ENCODE data around the gene TLCD2. TPM values are rescaled to one million over a fixed set of nuclear protein-coding genes. Genes with fewer than 3 reads are reported as not detected.

The TLCD2 gene
- total RNA-seq, 6 experiments from 2014 or later = 2.7 to 3.8 (median 3.2) TPM

- Mint-ChIP-seq H3K4me3 (peak overlapping the region; percentile 94), H3K27me3 (ENCODE audit: insufficient read depth) (peaks cover 11% of the 10 kb centered on the region), H3K27ac (peak overlapping the region; percentile 100), H3K4me1 (ENCODE audit: low read depth) (peaks cover 34% of the 10 kb centered on the region), H3K9me3 (no peaks in the 10 kb centered on the region), H3K36me3 (ENCODE audit: low read depth) (peaks cover 24% of the 10 kb centered on the region)
- peak; percentile 99 for DNase-seq
- no peak for TF ChIP-seq CTCF (IDR thresholded peaks at IDR 0.05)
These were observed 6.9 kb upstream of the TLCD2 start for GRCh38 chr17:1716912-1717695.

- Mint-ChIP-seq H3K27me3 (ENCODE audit: insufficient read depth) (peaks cover 11% of the 10 kb centered on the region), H3K4me1 (ENCODE audit: low read depth) (peaks cover 42% of the 10 kb centered on the region), H3K36me3 (ENCODE audit: low read depth) (peaks cover 33% of the 10 kb centered on the region), H3K27ac (peak overlapping the region; percentile 100), H3K4me3 (peak overlapping the region; percentile 94), H3K9me3 (no peaks in the 10 kb centered on the region)
- peak; percentile 33 for TF ChIP-seq CTCF (IDR thresholded peaks at IDR 0.05)
- peak; percentile 100 for DNase-seq
These were observed 6.1 kb upstream of the TLCD2 start for GRCh38 chr17:1716076-1716911.

- Mint-ChIP-seq H3K9me3 (no peaks in the 10 kb centered on the region), H3K4me1 (ENCODE audit: low read depth) (peaks cover 47% of the 10 kb centered on the region), H3K36me3 (ENCODE audit: low read depth) (peaks cover 36% of the 10 kb centered on the region), H3K27ac (peak overlapping the region; percentile 79), H3K27me3 (ENCODE audit: insufficient read depth) (peaks cover 14% of the 10 kb centered on the region), H3K4me3 (peak overlapping the region; percentile 91)
- no peak for TF ChIP-seq CTCF (IDR thresholded peaks at IDR 0.05)
- DNase-seq = no peak
These were observed 5.6 kb upstream of the TLCD2 start for GRCh38 chr17:1715803-1716075.

GRCh38 chr17:1714980-1715802 is 5.0 kb upstream of the TLCD2 start:
- peak overlapping the region; percentile 91 for H3K4me3 Mint-ChIP-seq
- peaks cover 36% of the 10 kb centered on the region for H3K36me3 Mint-ChIP-seq (ENCODE audit: low read depth)
- peaks cover 19% of the 10 kb centered on the region for H3K27me3 Mint-ChIP-seq (ENCODE audit: insufficient read depth)
- TF ChIP-seq CTCF (IDR thresholded peaks at IDR 0.05) = no peak
- peaks cover 51% of the 10 kb centered on the region for H3K4me1 Mint-ChIP-seq (ENCODE audit: low read depth)
- peak; percentile 93 for DNase-seq
- H3K9me3 Mint-ChIP-seq = no peaks in the 10 kb centered on the region
- H3K27ac Mint-ChIP-seq = peak overlapping the region; percentile 79

- peak overlapping the region; percentile 79 for H3K27ac Mint-ChIP-seq
- H3K4me1 Mint-ChIP-seq (ENCODE audit: low read depth) = peaks cover 51% of the 10 kb centered on the region
- H3K27me3 Mint-ChIP-seq (ENCODE audit: insufficient read depth) = peaks cover 21% of the 10 kb centered on the region
- DNase-seq = peak; percentile 97
- peaks cover 36% of the 10 kb centered on the region for H3K36me3 Mint-ChIP-seq (ENCODE audit: low read depth)
- TF ChIP-seq CTCF (IDR thresholded peaks at IDR 0.05) = no peak
- H3K9me3 Mint-ChIP-seq = no peaks in the 10 kb centered on the region
- peak overlapping the region; percentile 91 for H3K4me3 Mint-ChIP-seq
These were observed 4.3 kb upstream of the TLCD2 start for GRCh38 chr17:1714427-1714979.

Measured in HFFc6 (cell line).